Left ventricle myocardium inferior (tissue), 1 donor: ENCODE results near the gene SRSF5. TPM values are rescaled to one million over a fixed set of nuclear protein-coding genes. Genes with fewer than 3 reads are reported as not detected.

ENCODE experiments used
- DNase-seq: peaks from one replicate; pipeline ENCODE4 v3.0.0-alpha.2; 2020
- H3K27ac ChIP-seq: fragments of 200-600 bp; replicated peaks from 2 replicates; pipeline ENCODE4 v1.8.0; 2021
- H3K27me3 ChIP-seq: fragments of 200-600 bp; 2 replicates; pipeline ENCODE4 v1.8.0; 2021; ENCODE audit warnings: low read depth
- H3K36me3 ChIP-seq: fragments of 200-600 bp; 2 replicates; pipeline ENCODE4 v1.8.0; 2021
- H3K4me1 ChIP-seq: fragments of 200-600 bp; 2 replicates; pipeline ENCODE4 v1.8.0; 2021
- H3K4me3 ChIP-seq: fragments of 200-600 bp; 2 replicates; pipeline ENCODE4 v1.8.0; 2021; ENCODE audit warnings: mild to moderate bottlenecking, moderate library complexity
- H3K9me3 ChIP-seq: fragments of 200-600 bp; replicated peaks from 2 replicates; pipeline ENCODE4 v1.8.0; 2021
- intact Hi-C: fragments of 100-400 bp; cut with micrococcal nuclease; formaldehyde crosslinking; loops from one replicate; pipeline ENCODE4 v1.11.0; 2022
- total RNA-seq: library from RNA; stranded (reverse); fragmentation: NEBNext Ultra II Directional; extraction: Animal tissue kit (Norgen Biotek cat#: 25700); gene quantifications from one replicate; pipeline ENCODE4 v1.2.1, GENCODE V29; 2021
- TF ChIP-seq, protein P1 (sequence below): fragments of 200-600 bp; IDR thresholded peaks from 2 replicates; pipeline ENCODE4 v1.8.0; 2021; ENCODE audit warnings: antibody characterized with exemption, mild to moderate bottlenecking, borderline replicate concordance
- donor health status: DM: no; HTN: yes; CAD: no; lungs with severe emphysema.

The SRSF5 gene
- total RNA-seq, 1 donor from 2014 or later, result 167 TPM

DNA sequence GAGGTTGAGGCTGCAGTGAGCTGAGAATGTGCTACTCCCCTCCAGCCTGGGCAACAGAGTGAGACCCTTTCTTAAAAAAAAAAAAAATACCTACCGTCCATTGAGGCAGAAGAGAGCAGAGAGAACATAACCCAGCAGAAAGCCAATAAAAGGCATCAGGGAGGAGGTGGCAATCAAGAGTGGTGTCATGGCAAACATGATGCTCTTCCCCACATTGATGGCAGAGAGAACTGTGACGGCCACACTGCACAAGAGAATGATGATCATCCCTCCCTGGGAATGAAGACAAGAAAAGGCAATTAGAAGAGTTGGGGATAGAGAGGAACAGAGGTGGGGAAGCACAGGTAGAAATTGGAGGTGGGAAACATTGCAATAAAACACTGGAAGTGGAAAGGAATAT, 12.1 kb downstream of the SRSF5 start:
- H3K9me3 ChIP-seq, result no peaks in the 10 kb centered on the region
- no peak for DNase-seq
- TF ChIP-seq, protein P1, sequence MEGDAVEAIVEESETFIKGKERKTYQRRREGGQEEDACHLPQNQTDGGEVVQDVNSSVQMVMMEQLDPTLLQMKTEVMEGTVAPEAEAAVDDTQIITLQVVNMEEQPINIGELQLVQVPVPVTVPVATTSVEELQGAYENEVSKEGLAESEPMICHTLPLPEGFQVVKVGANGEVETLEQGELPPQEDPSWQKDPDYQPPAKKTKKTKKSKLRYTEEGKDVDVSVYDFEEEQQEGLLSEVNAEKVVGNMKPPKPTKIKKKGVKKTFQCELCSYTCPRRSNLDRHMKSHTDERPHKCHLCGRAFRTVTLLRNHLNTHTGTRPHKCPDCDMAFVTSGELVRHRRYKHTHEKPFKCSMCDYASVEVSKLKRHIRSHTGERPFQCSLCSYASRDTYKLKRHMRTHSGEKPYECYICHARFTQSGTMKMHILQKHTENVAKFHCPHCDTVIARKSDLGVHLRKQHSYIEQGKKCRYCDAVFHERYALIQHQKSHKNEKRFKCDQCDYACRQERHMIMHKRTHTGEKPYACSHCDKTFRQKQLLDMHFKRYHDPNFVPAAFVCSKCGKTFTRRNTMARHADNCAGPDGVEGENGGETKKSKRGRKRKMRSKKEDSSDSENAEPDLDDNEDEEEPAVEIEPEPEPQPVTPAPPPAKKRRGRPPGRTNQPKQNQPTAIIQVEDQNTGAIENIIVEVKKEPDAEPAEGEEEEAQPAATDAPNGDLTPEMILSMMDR, result no peak

DNA sequence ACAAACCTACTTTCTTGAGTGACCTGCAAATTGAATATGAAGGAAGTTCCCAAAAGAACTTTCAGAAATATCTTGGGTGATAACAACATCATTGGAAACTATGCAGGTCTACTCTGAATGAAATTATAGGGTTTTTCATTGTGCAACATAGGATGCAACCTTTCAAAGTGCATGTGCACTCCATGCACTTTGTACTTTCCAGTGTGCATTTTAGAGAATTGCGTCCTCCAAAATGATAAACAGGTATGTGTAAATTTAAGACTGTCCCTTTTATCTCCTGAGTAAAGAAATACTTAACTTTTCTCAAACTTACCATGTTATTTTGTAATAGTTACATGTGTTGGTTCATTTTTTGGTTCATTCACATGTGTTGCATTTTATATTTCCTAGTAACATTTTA, 13.2 kb downstream of the SRSF5 start:
- Histone ChIP-seq H3K4me3 (no peak overlapping the region), H3K27ac (no peak overlapping the region)
- intact Hi-C loops, result no loop called here

More for the DNA sequence above, 12.1 kb downstream of the SRSF5 start:
- peaks cover 67% of the 10 kb centered on the region for H3K36me3 ChIP-seq
- H3K27ac ChIP-seq, result no peak overlapping the region
- H3K4me3 ChIP-seq, result no peak overlapping the region
- H3K4me1 ChIP-seq, result peaks cover 46% of the 10 kb centered on the region
- H3K27me3 ChIP-seq, result no peaks in the 10 kb centered on the region
- intact Hi-C loops, result no loop called here

DNA sequence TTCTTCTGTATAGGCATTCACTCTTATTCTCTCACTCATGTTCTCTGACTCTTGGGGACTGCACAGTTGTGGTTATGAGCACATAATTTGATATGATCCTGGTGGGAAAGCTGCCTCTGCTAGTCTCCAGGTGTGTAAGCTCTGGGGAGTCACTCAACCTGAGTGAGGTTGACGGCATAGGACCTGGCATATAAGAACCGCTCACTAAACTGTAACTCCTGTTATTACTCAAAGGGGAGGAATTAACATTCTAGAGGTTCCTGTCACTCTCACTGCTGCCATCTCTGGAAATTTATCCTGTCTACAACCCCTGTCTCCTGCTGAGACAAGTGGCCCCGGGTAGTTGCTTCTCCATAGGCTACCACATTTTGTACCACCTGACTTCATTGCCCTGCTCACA, 14.0 kb downstream of the SRSF5 start:
- TF ChIP-seq, protein P1, result no peak
- DNase-seq, result no peak
- intact Hi-C loops, result no loop called here
- no peak overlapping the region for H3K4me3 ChIP-seq
- peaks cover 31% of the 10 kb centered on the region for H3K4me1 ChIP-seq
- H3K36me3 ChIP-seq, result peaks cover 51% of the 10 kb centered on the region
- no peaks in the 10 kb centered on the region for H3K9me3 ChIP-seq
- no peak overlapping the region for H3K27ac ChIP-seq
- H3K27me3 ChIP-seq, result no peaks in the 10 kb centered on the region

More for the DNA sequence above, 13.2 kb downstream of the SRSF5 start:
- Histone ChIP-seq H3K4me1 (peaks cover 39% of the 10 kb centered on the region), H3K9me3 (no peaks in the 10 kb centered on the region), H3K36me3 (peaks cover 57% of the 10 kb centered on the region), H3K27me3 (no peaks in the 10 kb centered on the region)
- TF ChIP-seq, protein P1, result no peak
- DNase-seq, result no peak

DNA sequence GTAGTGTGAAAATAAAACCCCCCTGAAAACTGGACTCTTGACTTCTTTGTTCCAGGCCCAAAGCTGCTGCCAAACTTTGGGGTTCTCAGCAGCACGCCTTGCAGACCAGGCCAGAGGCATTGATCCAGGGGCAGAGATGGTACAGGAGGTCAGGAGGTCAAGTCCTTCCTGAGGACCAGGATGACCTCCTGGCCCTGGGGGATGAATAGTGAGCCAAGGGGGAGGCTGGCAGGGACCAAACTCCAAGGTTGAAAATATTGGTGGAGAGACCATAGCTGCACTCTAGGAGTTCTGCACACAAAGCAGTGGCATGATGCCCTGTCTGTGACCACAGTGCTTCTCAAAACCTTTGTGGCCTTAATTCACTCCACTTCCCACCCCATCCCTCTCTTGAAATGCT, 18.0 kb downstream of the SRSF5 start:
- Histone ChIP-seq H3K27me3 (no peaks in the 10 kb centered on the region), H3K4me3 (no peak overlapping the region), H3K9me3 (no peaks in the 10 kb centered on the region), H3K27ac (no peak overlapping the region), H3K36me3 (peaks cover 23% of the 10 kb centered on the region), H3K4me1 (peaks cover 10% of the 10 kb centered on the region)
- TF ChIP-seq, protein P1, result no peak
- intact Hi-C loops, result no loop called here
- DNase-seq, result no peak

DNA sequence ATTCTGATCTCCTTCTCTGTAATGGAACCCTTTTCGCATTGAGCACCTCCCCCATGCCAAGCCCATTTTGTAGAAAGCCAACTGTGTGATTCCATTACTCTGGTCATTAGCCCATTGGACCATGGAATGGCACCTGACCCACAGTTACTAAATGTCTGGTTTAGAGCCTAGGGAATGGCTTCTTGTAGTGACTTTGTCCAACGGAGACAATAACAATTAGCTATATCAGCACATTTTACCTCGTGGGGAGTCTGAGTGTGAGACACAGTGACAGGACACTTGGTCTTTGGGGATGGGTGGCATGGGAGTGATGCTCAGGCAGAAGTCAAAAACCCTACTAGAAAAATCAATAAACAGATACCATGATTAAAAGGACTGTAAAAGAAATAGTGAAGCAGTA, 19.7 kb downstream of the SRSF5 start:
- no peak for DNase-seq
- intact Hi-C loops, result no loop called here
- H3K27ac ChIP-seq, result no peak overlapping the region
- H3K27me3 ChIP-seq, result no peaks in the 10 kb centered on the region
- TF ChIP-seq, protein P1, result no peak
- peaks cover 9% of the 10 kb centered on the region for H3K36me3 ChIP-seq
- peaks cover 5% of the 10 kb centered on the region for H3K4me1 ChIP-seq
- H3K9me3 ChIP-seq, result no peaks in the 10 kb centered on the region
- H3K4me3 ChIP-seq, result no peak overlapping the region

DNA sequence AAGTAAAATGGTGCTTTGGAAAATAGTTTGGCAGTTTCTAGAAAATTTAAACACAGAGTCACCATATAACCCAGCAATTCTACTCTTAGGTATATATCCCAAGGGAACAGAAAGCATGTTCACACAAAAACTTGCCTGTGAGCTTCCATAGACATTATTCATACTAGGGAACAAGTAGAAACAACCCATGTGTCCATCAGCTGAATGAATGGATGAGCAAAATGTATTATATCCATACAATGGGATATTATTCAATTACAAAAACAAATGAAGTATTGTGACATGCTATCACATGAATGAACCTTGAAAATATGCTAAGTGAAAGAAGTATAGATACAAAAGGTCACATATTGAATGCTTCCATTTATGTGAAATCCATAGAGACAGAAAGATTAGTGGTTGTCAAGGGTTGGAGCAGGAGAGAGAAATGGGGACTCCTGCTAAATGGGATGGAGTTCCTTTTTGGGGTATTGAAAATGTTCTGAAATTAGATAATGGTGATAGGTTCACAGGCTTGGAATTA, 22.2 kb downstream of the SRSF5 start:
- Histone ChIP-seq H3K4me3 (no peak overlapping the region), H3K9me3 (no peaks in the 10 kb centered on the region), H3K4me1 (no peaks in the 10 kb centered on the region), H3K36me3 (peaks cover 9% of the 10 kb centered on the region), H3K27me3 (no peaks in the 10 kb centered on the region), H3K27ac (no peak overlapping the region)
- no peak for DNase-seq
- intact Hi-C loops, result no loop called here
- TF ChIP-seq, protein P1, result no peak
